Thoracic aorta (tissue), 2 donors: Measurements from ENCODE around the gene NEURL1. TPM values are rescaled to one million over a fixed set of nuclear protein-coding genes. Genes with fewer than 3 reads are reported as not detected.

Experiments used
- ATAC-seq: fragments of 150-250 bp; one replicate; pipeline ENCODE4 v1.8.0; 2017; ENCODE audit warnings: low read depth; ENCODE audit not compliant: insufficient number of reproducible peaks, low FRiP score
- DNase-seq: peaks from one replicate; pipeline ENCODE4 v3.0.0-alpha.2; 2020; ENCODE audit warnings: low spot score
- H3K27ac ChIP-seq, 2 donors: fragments of 200-600 bp; sonication (generic); 1 replicate in 1 of 2; 2 replicates in 1 of 2; pipeline ENCODE4 v1.5.1; 2016; ENCODE audit warnings: mild to moderate bottlenecking in 2 of 2, moderate library complexity in 2 of 2
- H3K27me3 ChIP-seq: fragments of 200-600 bp; sonication (generic); replicated peaks from 2 replicates; pipeline ENCODE4 v1.6.0; 2016; ENCODE audit warnings: mild to moderate bottlenecking; ENCODE audit not compliant: insufficient read depth
- H3K36me3 ChIP-seq: fragments of 200-600 bp; sonication (generic); one replicate; pipeline ENCODE4 v1.5.1; 2016
- H3K4me1 ChIP-seq, 2 donors: fragments of 200-600 bp; sonication (generic); 1 replicate in 1 of 2; 2 replicates in 1 of 2; pipeline versions ENCODE4 v1.5.1 to v1.6.0; 2016; ENCODE audit warnings: low read depth in 2 of 2, mild to moderate bottlenecking in 1 of 2; ENCODE audit not compliant: control insufficient read depth in 1 of 2
- H3K4me3 ChIP-seq: fragments of 200-600 bp; sonication (generic); 2 replicates; pipeline ENCODE4 v1.5.1; 2016; ENCODE audit warnings: mild to moderate bottlenecking
- H3K9me3 ChIP-seq: fragments of 200-600 bp; sonication (generic); 2 replicates; pipeline ENCODE4 v1.5.1; 2016
- total RNA-seq, 2 donors: library from RNA; depleted of rRNA; stranded (reverse); fragments of >200 nt; gene quantifications; one replicate each; pipeline versions ENCODE4 v1.1.0 to v1.2.3, GENCODE V29; 2016
- TF ChIP-seq, protein P1 (sequence below): fragments of 200-600 bp; sonication (generic); IDR thresholded peaks from one replicate; pipeline ENCODE4 v1.5.1; 2019; ENCODE audit warnings: antibody characterized with exemption

NEURL1 gene
- total RNA-seq, 2 donors from 2014 or later: 0.28 TPM; not detected in 1

DNA sequence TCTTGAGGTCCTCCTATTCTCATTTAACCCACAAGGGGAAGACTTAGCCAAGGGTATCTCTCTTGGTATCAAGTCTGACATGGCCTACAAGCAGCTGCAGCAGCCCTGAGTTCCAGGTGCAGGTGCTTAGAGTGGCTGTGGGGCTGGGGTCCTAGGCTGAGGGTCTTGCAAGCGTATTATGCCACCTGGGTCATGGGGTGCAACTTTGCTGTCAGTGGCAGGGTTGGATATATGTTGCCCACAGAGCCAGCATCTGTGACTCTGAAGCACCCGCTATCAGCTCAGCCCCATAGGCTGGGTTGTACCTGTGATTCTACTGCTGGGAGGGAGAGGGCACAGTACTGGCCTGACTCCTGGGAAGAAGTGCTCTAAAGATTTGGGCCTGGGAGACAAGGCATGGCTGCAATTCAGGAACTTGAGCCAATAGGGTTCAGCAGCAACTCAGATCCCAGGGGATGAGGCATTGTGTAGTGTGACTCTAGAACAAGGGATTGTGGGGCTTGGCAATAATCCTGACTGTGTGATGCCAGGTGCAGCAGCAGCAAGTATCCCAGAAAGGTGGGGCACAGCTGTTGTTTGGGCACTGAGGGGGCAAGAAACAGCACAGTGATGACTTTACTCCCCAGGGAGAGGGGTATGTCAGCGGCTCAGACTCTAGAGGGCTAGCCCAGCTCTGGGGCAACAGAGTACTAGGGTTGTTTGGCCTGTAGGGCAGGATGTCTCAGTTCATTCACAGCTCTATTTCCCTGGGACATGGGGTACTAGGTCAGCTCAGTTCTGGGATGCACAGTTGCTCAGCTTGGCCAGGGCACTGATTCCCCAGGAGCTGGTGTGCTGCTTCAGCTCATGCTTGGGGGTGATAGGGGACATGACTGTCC lies 41.4 kb downstream of the NEURL1 start:
- Histone ChIP-seq H3K4me1 (no peaks in the 10 kb centered on the region), H3K4me3 (no peak overlapping the region), H3K9me3 (no peaks in the 10 kb centered on the region), H3K27ac (no peak overlapping the region), H3K27me3 (no peaks in the 10 kb centered on the region), H3K36me3 (no peaks in the 10 kb centered on the region)
- DNase-seq (no peak), ATAC-seq (no peak)
- TF ChIP-seq, protein P1, sequence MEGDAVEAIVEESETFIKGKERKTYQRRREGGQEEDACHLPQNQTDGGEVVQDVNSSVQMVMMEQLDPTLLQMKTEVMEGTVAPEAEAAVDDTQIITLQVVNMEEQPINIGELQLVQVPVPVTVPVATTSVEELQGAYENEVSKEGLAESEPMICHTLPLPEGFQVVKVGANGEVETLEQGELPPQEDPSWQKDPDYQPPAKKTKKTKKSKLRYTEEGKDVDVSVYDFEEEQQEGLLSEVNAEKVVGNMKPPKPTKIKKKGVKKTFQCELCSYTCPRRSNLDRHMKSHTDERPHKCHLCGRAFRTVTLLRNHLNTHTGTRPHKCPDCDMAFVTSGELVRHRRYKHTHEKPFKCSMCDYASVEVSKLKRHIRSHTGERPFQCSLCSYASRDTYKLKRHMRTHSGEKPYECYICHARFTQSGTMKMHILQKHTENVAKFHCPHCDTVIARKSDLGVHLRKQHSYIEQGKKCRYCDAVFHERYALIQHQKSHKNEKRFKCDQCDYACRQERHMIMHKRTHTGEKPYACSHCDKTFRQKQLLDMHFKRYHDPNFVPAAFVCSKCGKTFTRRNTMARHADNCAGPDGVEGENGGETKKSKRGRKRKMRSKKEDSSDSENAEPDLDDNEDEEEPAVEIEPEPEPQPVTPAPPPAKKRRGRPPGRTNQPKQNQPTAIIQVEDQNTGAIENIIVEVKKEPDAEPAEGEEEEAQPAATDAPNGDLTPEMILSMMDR: no peak

DNA sequence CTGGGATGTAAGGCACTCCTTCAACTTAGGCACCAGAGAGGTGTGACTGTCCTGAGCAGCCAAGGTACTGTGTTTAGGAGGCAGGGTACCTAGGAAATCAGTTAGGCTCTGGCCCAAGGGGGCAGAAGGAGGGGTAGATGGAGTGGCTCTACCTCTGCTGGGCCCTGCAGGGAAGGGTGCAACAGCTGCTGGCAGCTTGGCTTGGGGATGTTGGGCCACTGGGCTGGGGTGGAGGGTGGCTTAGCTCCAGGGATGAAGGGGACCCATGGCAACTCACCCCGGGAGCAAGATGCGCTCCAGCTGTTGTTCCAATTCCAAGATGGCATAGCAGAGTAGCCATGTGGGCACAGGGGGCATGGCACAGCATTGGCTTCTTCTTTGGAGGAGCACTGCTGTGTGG lies 42.1 kb downstream of the NEURL1 start:
- H3K4me3 ChIP-seq: no peak overlapping the region
- H3K27me3 ChIP-seq: no peaks in the 10 kb centered on the region
- DNase-seq: no peak
- H3K9me3 ChIP-seq: no peaks in the 10 kb centered on the region
- H3K4me1 ChIP-seq: no peaks in the 10 kb centered on the region
- H3K36me3 ChIP-seq: no peaks in the 10 kb centered on the region
- ATAC-seq: no peak
- TF ChIP-seq, protein P1: no peak
- H3K27ac ChIP-seq: no peak overlapping the region

DNA sequence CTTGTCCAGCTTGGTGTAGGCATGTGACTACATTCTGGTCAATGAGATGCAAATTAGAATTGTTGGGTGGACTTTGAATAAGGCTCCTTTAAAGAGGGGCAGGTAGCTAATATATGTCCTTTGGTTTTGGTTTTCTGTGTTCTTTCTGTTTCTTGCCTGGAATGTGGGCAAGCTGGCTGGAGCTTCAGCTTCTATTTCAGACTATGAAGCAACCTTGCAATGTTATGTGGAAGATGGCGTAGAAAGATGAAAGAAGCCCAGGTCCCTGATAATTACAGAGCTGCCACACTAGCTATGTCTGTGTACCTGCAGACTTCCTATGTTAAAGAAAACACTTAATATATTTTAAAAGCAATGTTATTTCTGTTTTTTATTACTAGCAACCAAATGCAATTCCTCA lies 46.2 kb downstream of the NEURL1 start:
- Histone ChIP-seq H3K27me3 (no peaks in the 10 kb centered on the region), H3K36me3 (no peaks in the 10 kb centered on the region), H3K4me3 (no peak overlapping the region), H3K4me1 (peaks cover 4 to 7% of the 10 kb centered on the region in 2 donors), H3K27ac (no peak overlapping the region), H3K9me3 (no peaks in the 10 kb centered on the region)
- ATAC-seq (no peak), DNase-seq (no peak)
- TF ChIP-seq, protein P1: no peak

- H3K36me3 ChIP-seq: no peaks in the 10 kb centered on the region
Measured at GRCh38 chr10:103540722-103541121, 47.2 kb downstream of the NEURL1 start.

DNA sequence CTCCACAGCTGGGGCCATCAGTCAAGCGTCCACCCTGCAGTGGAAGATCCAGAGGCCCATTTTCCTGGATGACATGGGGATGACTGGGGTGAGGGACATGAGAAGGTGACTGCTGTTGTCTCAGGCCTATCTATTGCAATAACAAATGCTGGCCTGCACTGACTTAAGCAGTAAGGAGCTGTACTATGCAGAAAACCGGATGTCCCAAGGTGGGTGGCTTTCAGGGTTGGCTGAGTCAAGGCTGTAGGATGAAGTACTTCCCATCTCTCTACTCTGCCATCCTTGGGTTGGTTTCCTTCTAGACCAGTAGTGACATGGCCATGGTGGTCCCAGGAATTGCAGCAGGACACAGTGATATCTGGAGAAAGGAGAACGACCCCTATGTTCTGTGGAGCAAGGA lies 48.1 kb downstream of the NEURL1 start:
- H3K36me3 ChIP-seq: no peaks in the 10 kb centered on the region
- DNase-seq (no peak), ATAC-seq (no peak)
- no peak overlapping the region for H3K27ac ChIP-seq
- H3K27me3 ChIP-seq: no peaks in the 10 kb centered on the region
- no peak overlapping the region for H3K4me3 ChIP-seq
- no peaks in the 10 kb centered on the region for H3K9me3 ChIP-seq
- peaks cover 4 to 7% of the 10 kb centered on the region in 2 donors for H3K4me1 ChIP-seq
- TF ChIP-seq, protein P1: no peak

More at GRCh38 chr10:103540722-103541121, 47.2 kb downstream of the NEURL1 start:
- H3K4me1 ChIP-seq: peaks cover 4 to 7% of the 10 kb centered on the region in 2 donors
- H3K27ac ChIP-seq: no peak overlapping the region
- ATAC-seq: no peak
- no peak overlapping the region for H3K4me3 ChIP-seq
- H3K9me3 ChIP-seq: no peaks in the 10 kb centered on the region
- no peaks in the 10 kb centered on the region for H3K27me3 ChIP-seq
- no peak for DNase-seq
- TF ChIP-seq, protein P1: no peak
